ENCODE data around the gene C18orf32. TPM values are rescaled to one million over a fixed set of nuclear protein-coding genes. Genes with fewer than 3 reads are reported as not detected.

C18orf32 gene
- polyA plus RNA-seq, 2 of the 4 experiments (the other 2 are of a cell fraction) = 12.7 to 59.1 TPM

GRCh38 chr18:49472459-49472858, 14.6 kb downstream of the C18orf32 start:
- no peak for DNase-seq (ENCODE audit: low read depth in 1 of 2, low spot score in 1 of 2)
- FAIRE-seq = no peak
- H3K27ac ChIP-seq = no peak overlapping the region
- 73% methylated on average over 3 of the region's 3 CpGs for WGBS (ENCODE audit: missing lambda C conversion rate)
- ATAC-seq = no peak
- no peaks in the 10 kb centered on the region for H3K9me3 ChIP-seq
- ChIA-PET POLR2A (no interaction called here), CTCF (no interaction called here)
- no peak overlapping the region for H3K4me3 ChIP-seq
- no peak overlapping the region for H3K4me2 ChIP-seq
- H3K4me1 ChIP-seq = peaks cover 13% of the 10 kb centered on the region
- TF ChIP-seq HEYL (CRISPR knock-in tag; IDR thresholded peaks at IDR 0.05) (no peak), MAFK (IDR thresholded peaks at IDR 0.05; ENCODE audit: partially characterized antibody) (peak; percentile 84), HOXA7 (CRISPR knock-in tag; IDR thresholded peaks at IDR 0.05) (no peak)

GRCh38 chr18:49471532-49471931, 15.5 kb downstream of the C18orf32 start:
- WGBS (ENCODE audit: missing lambda C conversion rate) = 24% methylated on average over 1 of the region's 1 CpG
- POLR2A ChIA-PET = no interaction called here
- ATAC-seq = no peak
- Histone ChIP-seq H3K9me3 (no peaks in the 10 kb centered on the region), H3K4me1 (peaks cover 3% of the 10 kb centered on the region), H3K27ac (no peak overlapping the region), H3K4me3 (no peak overlapping the region), H3K4me2 (no peak overlapping the region)
- TF ChIP-seq HMGXB4 (CRISPR knock-in tag; IDR thresholded peaks at IDR 0.05; ENCODE audit: borderline replicate concordance) (no peak), MAFK (IDR thresholded peaks at IDR 0.05; ENCODE audit: partially characterized antibody) (no peak), PBX3 (IDR thresholded peaks at IDR 0.05) (no peak), CBX2 (IDR thresholded peaks at IDR 0.05; ENCODE audit: borderline replicate concordance, low read depth) (no peak), TP53 (CRISPR knock-in tag; IDR thresholded peaks at IDR 0.05) (no peak), TFCP2L1 (CRISPR knock-in tag; IDR thresholded peaks at IDR 0.05) (no peak), GATA3 (IDR thresholded peaks at IDR 0.05; ENCODE audit: borderline replicate concordance) (no peak), ATOH8 (CRISPR knock-in tag; IDR thresholded peaks at IDR 0.05; ENCODE audit: low read depth) (no peak), FOSB (CRISPR knock-in tag; IDR thresholded peaks at IDR 0.05) (no peak)
- CTCF ChIA-PET = no interaction called here
- DNase-seq (ENCODE audit: low read depth in 1 of 2, low spot score in 1 of 2) = no peak
- FAIRE-seq = no peak

- Histone ChIP-seq H3K9me3 (no peaks in the 10 kb centered on the region), H3K4me2 (no peak overlapping the region), H3K4me3 (no peak overlapping the region), H3K4me1 (no peaks in the 10 kb centered on the region), H3K27ac (no peak overlapping the region)
- no peak for ATAC-seq
- no peak for DNase-seq (ENCODE audit: low read depth in 1 of 2, low spot score in 1 of 2)
- no peak for TF ChIP-seq HOXB13 (CRISPR knock-in tag; IDR thresholded peaks at IDR 0.05; ENCODE audit: low read depth)
- TF ChIP-seq JUN (IDR thresholded peaks at IDR 0.05) = no peak
- TF ChIP-seq CBX8 (IDR thresholded peaks at IDR 0.05) = no peak
- TF ChIP-seq PBX3 (IDR thresholded peaks at IDR 0.05) = no peak
- FAIRE-seq = no peak
- POLR2A ChIA-PET = interaction anchor here (0.6 kb wide), 1 partner anchor 159 kb away, joined by 4 read pairs; no protein-coding TSS in a partner anchor
- 86% methylated on average over 4 of the region's 4 CpGs for WGBS (ENCODE audit: missing lambda C conversion rate)
- CTCF ChIA-PET = interaction anchor here (1.0 kb wide), 1 partner anchor 13 kb away, joined by 3 read pairs; no protein-coding TSS in a partner anchor
These were observed 19.4 kb downstream of the C18orf32 start for GRCh38 chr18:49467599-49467998.

GRCh38 chr18:49467019-49467563, 19.9 kb downstream of the C18orf32 start:
- no peaks in the 10 kb centered on the region for H3K9me3 ChIP-seq
- H3K4me1 ChIP-seq = no peaks in the 10 kb centered on the region
- FAIRE-seq (no peak), ATAC-seq (no peak), DNase-seq (ENCODE audit: low read depth in 1 of 2, low spot score in 1 of 2) (no peak)
- 95% methylated on average over 2 of the region's 2 CpGs for WGBS (ENCODE audit: missing lambda C conversion rate)
- ChIA-PET POLR2A (no interaction called here), CTCF (no interaction called here)
- TF ChIP-seq KDM5A (IDR thresholded peaks at IDR 0.05) (no peak), HOXA7 (CRISPR knock-in tag; IDR thresholded peaks at IDR 0.05) (no peak), RNF2 (IDR thresholded peaks at IDR 0.05; ENCODE audit: borderline replicate concordance, low read depth) (no peak)
- H3K4me2 ChIP-seq = no peak overlapping the region
- H3K27ac ChIP-seq = no peak overlapping the region
- no peak overlapping the region for H3K4me3 ChIP-seq

All from A549 (cell line).